CD4-positive, alpha-beta T cell treated with Interleukin-6 for 4 hours (primary cell): ENCODE data around the gene LRRC51.

Source experiments
- DNase-seq: peaks from one replicate; pipeline ENCODE4 v3.0.0-alpha.2; 2020; ENCODE audit warnings: mixed read lengths

The LRRC51 gene

GRCh38 chr11:72070491-72070890 is 10.2 kb upstream of the LRRC51 start:
- no peak for DNase-seq

- no peak for DNase-seq
Observed at GRCh38 chr11:72072348-72072747, 8.3 kb upstream of the LRRC51 start.

DNA sequence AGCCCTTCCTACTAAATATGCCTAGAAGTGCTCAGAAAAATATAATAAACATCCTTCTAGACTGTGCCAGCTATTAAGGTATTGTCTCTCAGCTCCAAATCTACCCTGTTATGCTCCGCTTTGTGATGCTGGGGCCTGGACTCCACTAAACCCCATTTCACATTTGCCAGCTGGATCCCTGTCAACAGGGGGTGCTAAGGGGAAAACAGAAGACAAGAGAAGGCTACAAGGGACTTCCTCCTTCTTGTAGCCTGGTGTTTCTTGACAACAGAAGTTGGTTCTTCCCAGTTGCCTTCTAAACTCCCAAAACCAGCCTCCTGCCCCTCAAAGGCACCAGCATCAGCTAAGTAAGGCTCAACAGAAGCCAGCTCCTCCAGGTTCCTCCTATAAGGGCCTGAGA is 5.5 kb upstream of the LRRC51 start:
- peak; percentile 12 for DNase-seq

GRCh38 chr11:72075756-72076155 is 4.9 kb upstream of the LRRC51 start:
- DNase-seq, result no peak

DNA sequence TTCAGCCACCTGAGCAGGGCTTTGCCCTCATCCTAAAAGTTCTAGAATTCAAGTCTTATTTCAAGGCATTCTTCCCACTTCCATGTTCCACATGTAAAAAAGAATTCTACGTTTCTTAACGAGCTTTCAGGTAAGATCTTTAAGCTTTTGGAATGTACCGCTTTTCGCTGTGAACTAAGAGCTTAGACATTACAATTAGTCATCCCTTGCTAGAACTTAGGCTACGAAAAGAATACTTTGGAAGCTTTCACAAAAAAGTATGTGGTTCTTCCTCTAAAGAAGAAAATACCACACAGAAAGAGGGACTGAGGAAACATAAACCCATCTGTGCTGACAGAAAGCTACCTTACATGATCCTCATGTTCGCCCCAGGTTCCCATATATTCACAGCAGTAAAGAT is 2.2 kb upstream of the LRRC51 start:
- no peak for DNase-seq

GRCh38 chr11:72079819-72080325 is 778 bp upstream of the LRRC51 start:
- DNase-seq, result no peak

GRCh38 chr11:72081184-72081644 is 564 bp downstream of the LRRC51 start:
- no peak for DNase-seq

GRCh38 chr11:72081821-72082453 is 1.3 kb downstream of the LRRC51 start:
- no peak for DNase-seq

DNA sequence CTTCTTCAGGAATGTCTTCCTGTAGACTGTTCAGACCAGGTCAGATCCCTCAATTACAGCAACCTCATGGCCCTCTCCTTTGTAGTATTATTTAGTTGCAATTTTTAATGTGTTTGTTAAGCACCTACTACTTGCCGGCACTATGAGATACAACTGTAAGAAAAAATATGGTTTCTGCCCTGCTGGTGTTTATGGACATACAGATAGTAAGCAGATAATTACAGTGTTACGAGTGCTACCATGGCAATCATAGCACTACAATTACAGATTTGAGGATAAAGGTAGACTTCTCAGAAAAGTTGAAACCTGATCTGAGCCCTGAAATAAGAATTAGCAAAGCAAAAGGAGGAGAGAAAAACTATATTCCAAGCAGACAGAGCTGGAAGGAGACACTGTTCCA is 2.8 kb downstream of the LRRC51 start:
- DNase-seq, result no peak

DNA sequence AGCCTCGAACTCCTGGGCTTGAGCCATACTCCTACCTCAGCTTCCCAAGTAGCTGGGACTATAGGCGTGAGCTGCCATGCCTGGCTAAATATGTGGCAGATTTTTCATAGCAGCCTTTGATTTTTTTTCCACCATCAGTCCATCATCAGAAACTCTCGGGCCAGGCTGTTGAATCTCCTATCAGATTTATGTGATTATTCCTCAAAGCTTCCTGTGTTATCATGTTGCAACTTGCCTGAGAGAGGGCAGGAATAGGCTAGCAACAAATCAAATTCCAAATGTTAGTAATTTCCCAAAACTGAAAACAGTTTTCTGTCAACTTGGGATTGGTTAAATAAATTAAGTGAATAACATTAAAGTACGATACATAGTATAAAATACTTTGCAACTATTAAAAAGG is 3.4 kb downstream of the LRRC51 start:
- DNase-seq, result no peak

DNA sequence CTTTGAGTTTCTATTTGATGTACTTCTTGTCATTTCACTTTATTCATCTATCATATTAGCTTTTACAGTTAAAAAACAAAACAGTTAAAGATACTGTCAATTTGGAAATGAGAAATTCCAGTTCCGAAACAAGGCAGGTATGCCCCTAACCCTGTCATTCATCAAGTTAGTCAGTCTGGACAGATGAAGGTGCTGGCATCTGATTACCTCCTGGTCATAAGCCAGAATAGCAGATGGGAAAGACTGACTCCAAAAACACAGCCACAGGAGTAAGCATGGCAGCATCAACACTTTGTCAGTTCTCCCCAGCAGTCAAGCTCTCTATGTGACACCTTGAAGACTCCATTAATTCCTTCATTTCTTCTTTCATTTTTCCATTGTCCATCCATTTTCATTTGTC is 4.3 kb downstream of the LRRC51 start:
- no peak for DNase-seq

DNA sequence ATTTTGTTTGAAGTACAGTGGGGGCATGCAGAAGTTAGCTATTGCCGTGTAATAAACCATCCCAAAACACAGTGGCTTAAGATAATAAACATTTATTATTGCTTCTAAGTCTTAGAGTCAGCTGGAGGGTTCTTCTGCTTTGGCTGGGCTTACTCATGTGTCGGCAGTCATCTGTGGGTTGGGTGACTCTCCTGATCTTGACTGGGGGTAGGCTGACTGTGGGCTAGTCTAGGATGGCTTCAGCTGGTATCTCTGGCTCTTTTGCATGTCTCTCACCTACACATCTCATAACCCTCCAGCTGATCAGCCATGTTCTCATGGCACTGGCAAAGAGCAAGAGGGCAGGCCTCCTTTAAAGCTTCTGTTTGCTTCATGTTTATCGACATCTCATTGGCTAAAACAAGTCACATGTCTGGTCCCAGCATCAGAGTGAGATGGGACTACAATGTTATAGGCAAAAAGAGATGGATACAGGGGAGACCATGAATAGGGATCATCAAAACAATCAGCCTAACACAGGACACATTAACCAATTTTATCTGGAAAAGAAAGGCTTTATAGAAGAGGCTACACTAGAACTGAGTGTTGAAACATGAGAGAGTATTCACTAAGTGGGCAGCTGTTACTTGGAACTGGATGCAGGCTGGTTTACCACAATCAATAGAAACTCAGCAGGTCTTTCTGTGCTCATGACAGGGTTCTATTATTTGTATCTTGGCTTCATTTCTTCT is 5.1 kb downstream of the LRRC51 start:
- DNase-seq, result no peak

- no peak for DNase-seq
Observed at GRCh38 chr11:72088076-72088808, 7.6 kb downstream of the LRRC51 start.

GRCh38 chr11:72091292-72091691 is 10.6 kb downstream of the LRRC51 start:
- peak; percentile 79 for DNase-seq

GRCh38 chr11:72098741-72099140 is 18.1 kb downstream of the LRRC51 start:
- DNase-seq, result no peak

GRCh38 chr11:72100009-72100408 is 19.4 kb downstream of the LRRC51 start:
- DNase-seq, result no peak

DNA sequence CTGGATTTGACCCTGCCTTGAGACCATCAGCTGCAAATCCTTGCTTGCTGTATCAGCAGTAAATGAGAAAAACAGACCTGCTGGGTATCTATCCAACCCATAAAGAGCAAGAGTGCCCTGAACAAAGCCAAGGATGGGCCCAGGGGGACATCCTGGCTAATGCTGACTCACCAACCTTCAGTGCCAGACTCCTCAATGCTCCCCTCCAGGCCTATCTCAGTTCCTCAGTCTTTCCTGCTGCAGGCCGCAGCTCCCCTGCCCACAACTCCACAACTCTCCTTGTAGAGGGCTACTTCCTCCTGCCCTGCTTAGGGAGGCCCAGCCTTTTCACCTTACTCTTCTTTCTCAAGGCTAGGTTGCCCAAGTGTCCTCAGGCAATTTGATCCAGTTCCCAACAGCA is 19.8 kb downstream of the LRRC51 start:
- DNase-seq, result no peak

GRCh38 chr11:72102162-72102561 is 21.5 kb downstream of the LRRC51 start:
- DNase-seq, result no peak

DNA sequence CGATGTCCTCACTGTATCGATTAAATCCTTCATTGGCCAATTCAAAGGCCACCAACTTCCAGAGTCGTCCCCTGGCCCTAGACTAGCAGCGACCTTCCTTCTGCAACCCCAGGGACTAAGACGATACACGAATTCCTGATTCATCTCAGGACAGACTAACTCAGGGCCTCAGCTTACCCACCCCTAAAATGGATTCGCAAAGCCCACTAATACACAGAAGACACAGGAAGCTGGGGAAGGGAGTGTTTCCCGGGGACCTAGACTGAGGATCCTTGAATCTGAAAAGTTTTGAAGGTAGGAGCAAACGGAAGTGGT is 21.9 kb downstream of the LRRC51 start:
- no peak for DNase-seq

DNA sequence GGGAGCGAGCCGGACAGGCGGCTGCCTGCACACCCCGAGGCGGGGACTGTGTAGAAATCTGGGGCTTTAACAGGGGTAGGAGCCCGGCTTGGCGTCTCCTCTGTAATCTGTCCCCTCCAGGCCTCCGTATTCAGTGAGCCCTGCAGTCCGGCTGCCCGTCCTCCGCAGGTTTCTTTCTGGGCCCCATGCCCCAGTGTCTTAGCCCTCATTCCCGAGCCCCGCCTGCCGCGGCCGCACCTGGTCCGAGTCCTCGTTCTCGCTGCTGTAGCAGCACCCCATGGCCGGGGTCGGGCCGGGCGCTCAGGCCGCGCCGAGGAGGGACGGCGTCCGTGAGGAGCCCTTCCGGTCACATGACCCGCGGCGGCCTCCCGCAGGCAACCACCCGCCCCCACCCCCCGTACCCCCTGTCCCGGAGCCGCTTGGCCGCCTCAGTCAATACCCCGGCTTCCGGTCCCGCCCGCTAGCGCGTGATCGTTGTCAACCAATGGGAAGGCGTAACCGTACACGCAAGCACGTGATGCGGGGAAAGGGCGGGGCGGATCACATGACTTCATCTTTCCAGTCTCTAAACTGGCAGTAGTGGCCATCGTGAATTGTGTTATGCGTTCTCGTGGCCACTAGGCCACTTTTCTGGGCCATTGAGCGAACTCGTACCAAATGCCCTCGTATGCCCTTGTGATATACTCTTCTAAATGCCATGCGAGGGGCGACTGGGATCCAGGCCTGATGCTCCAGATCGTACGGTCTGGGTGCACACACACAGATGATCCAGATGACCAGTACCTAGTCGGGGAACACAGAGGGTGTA is 22.5 kb downstream of the LRRC51 start, which contains the start of gene LAMTOR1:
TSS of gene LAMTOR1 (minus strand) at position 352 of the 808 bp plus-strand sequence. CDS start at position 279, 73 bp downstream.
- DNase-seq, result peak; percentile 98

GRCh38 chr11:72103754-72104167 is 23.1 kb downstream of the LRRC51 start:
- no peak for DNase-seq

DNA sequence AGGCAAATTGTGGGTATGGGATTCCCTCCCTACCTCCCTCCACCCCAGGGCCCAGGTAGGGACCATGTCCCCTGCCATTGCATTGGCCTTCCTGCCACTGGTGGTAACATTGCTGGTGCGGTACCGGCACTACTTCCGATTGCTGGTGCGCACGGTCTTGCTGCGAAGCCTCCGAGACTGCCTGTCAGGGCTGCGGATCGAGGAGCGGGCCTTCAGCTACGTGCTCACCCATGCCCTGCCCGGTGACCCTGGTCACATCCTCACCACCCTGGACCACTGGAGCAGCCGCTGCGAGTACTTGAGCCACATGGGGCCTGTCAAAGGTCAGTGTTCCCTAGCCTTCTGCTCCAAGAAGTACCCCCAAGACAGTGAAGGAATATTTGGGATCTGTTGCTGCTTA is 25.2 kb downstream of the LRRC51 start, which contains the start of gene TOMT:
TSS of gene TOMT (plus strand) at position 37 of the 400 bp plus-strand sequence. CDS start at position 65, 28 bp downstream.
- no peak for DNase-seq
